OCI-LY3 (cell line): ENCODE data around the gene NOB1.
A peak's percentile ranks its signal among the peaks of the same experiment; 100 is the strongest.

Experiments
- H2AFZ ChIP-seq: fragments of 200-600, 300-600 bp; shearing (Covaris generic); 2 replicates; pipeline ENCODE4 v1.6.0; 2014; ENCODE audit warnings: antibody characterized with exemption, low read depth, low read length
- H3K27ac ChIP-seq: fragments of 200-600, 300-600 bp; sonication (generic); 2 replicates; pipeline ENCODE4 v1.5.1; 2014; ENCODE audit warnings: mild to moderate bottlenecking, low read length, moderate library complexity, mixed read lengths
- H3K27me3 ChIP-seq: fragments of 200-600, 300-600 bp; sonication (generic); 2 replicates; pipeline ENCODE4 v1.6.1; 2014; ENCODE audit warnings: low read depth, low read length, mixed read lengths
- H3K36me3 ChIP-seq: fragments of 200-600, 300-600 bp; sonication (generic); replicated peaks from 2 replicates; pipeline ENCODE3; 2014; ENCODE audit warnings: low read depth, low read length, mixed read lengths
- H3K4me1 ChIP-seq: fragments of 300-600, 200-600 bp; sonication (generic); 2 replicates; pipeline ENCODE4 v1.6.1; 2014; ENCODE audit warnings: low read length, mixed read lengths
- H3K4me2 ChIP-seq: fragments of 200-600, 300-600 bp; sonication (generic); 2 replicates; pipeline ENCODE4 v1.6.1; 2014; ENCODE audit warnings: low read length, mixed read lengths
- H3K4me3 ChIP-seq: fragments of 300-600, 200-600 bp; sonication (generic); 2 replicates; pipeline ENCODE4 v1.5.1; 2014; ENCODE audit warnings: antibody characterized with exemption, mild to moderate bottlenecking, low read length, moderate library complexity
- H3K79me2 ChIP-seq: fragments of 300-600, 200-600 bp; shearing (Covaris generic); 2 replicates; pipeline ENCODE4 v1.6.1; 2014; ENCODE audit warnings: mild to moderate bottlenecking, low read length, mixed read lengths
- H3K9ac ChIP-seq: fragments of 300-600, 200-600 bp; shearing (Covaris generic); 2 replicates; pipeline ENCODE4 v1.6.0; 2014; ENCODE audit warnings: mild to moderate bottlenecking, low read length, moderate library complexity
- H3K9me3 ChIP-seq: fragments of 200-600, 300-600 bp; shearing (Covaris generic); 2 replicates; pipeline ENCODE4 v1.6.1; 2014; ENCODE audit warnings: low read length, mixed read lengths; ENCODE audit not compliant: insufficient read depth
- H4K20me1 ChIP-seq: fragments of 200-600, 300-600 bp; sonication (generic); 2 replicates; pipeline ENCODE4 v1.6.1; 2016; ENCODE audit warnings: low read length, mixed read lengths; ENCODE audit not compliant: insufficient read depth
- EZH2phosphoT487 ChIP-seq: fragments of 200-600 bp; shearing (Covaris generic); IDR thresholded peaks from 2 replicates; pipeline ENCODE4 v1.6.1; 2018; ENCODE audit warnings: antibody characterized with exemption, mixed run types, low read depth
- TF ChIP-seq, protein P1 (sequence below): fragments of 200-600, 300-600 bp; sonication (generic); IDR thresholded peaks from 2 replicates; pipeline ENCODE4 v1.5.1; 2014; ENCODE audit warnings: antibody characterized with exemption, low read length, low read depth

NOB1 gene

DNA sequence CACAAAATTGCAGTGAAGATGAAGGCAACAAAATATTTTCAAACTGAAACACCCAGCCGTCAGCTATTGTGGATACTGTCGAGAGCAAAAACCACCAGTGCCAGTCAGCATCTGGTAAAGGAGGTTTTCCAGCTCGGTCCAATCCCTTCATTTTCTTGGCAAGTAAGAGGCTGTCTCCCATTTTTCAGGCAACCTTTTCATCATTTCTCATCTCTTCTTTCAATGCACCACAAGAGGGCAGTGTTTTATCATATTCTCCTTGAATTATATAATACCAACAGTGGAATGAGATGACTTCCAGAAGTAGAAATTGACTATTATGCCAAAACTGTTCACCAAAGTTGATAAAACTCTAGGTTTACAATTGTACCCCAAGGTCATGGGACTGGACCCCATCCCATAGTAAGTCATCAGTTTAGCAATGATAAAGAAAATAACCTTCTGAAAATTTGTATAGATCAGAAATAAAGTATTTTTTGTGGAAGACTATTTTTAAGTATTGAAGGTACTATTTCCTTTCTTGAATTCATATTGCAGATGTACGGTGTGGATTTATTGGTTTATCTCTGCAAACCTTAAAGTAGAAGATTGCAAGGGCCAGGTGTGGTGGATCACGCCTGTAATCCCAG, 45.2 kb downstream of the NOB1 start:
- Histone ChIP-seq H3K27ac (no peak overlapping the region), H3K4me3 (no peak overlapping the region), H3K36me3 (peaks cover 26% of the 10 kb centered on the region), H3K27me3 (no peaks in the 10 kb centered on the region), H3K9me3 (no peaks in the 10 kb centered on the region), H3K4me2 (no peak overlapping the region), H4K20me1 (no peaks in the 10 kb centered on the region), H3K4me1 (no peaks in the 10 kb centered on the region), H3K9ac (no peak overlapping the region), H3K79me2 (no peaks in the 10 kb centered on the region), H2AFZ (no peak overlapping the region)
- TF ChIP-seq, protein P1, sequence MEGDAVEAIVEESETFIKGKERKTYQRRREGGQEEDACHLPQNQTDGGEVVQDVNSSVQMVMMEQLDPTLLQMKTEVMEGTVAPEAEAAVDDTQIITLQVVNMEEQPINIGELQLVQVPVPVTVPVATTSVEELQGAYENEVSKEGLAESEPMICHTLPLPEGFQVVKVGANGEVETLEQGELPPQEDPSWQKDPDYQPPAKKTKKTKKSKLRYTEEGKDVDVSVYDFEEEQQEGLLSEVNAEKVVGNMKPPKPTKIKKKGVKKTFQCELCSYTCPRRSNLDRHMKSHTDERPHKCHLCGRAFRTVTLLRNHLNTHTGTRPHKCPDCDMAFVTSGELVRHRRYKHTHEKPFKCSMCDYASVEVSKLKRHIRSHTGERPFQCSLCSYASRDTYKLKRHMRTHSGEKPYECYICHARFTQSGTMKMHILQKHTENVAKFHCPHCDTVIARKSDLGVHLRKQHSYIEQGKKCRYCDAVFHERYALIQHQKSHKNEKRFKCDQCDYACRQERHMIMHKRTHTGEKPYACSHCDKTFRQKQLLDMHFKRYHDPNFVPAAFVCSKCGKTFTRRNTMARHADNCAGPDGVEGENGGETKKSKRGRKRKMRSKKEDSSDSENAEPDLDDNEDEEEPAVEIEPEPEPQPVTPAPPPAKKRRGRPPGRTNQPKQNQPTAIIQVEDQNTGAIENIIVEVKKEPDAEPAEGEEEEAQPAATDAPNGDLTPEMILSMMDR = peak; percentile 80
- no peak for TF ChIP-seq EZH2phosphoT487

- Histone ChIP-seq H3K27me3 (no peaks in the 10 kb centered on the region), H2AFZ (no peak overlapping the region), H3K79me2 (no peaks in the 10 kb centered on the region), H3K27ac (no peak overlapping the region), H3K4me2 (no peak overlapping the region), H3K9me3 (no peaks in the 10 kb centered on the region), H3K4me3 (no peak overlapping the region), H3K9ac (no peak overlapping the region), H3K36me3 (peaks cover 27% of the 10 kb centered on the region), H4K20me1 (no peaks in the 10 kb centered on the region), H3K4me1 (no peaks in the 10 kb centered on the region)
- TF ChIP-seq, protein P1 = no peak
- TF ChIP-seq EZH2phosphoT487 = no peak
Observed at GRCh38 chr16:69707920-69708683, 46.6 kb downstream of the NOB1 start.

GRCh38 chr16:69706975-69707340, 47.8 kb downstream of the NOB1 start:
- H2AFZ ChIP-seq = no peak overlapping the region
- no peaks in the 10 kb centered on the region for H3K9me3 ChIP-seq
- no peak for TF ChIP-seq EZH2phosphoT487
- TF ChIP-seq, protein P1 = no peak
- no peak overlapping the region for H3K27ac ChIP-seq
- no peaks in the 10 kb centered on the region for H4K20me1 ChIP-seq
- peaks cover 30% of the 10 kb centered on the region for H3K36me3 ChIP-seq
- no peak overlapping the region for H3K9ac ChIP-seq
- H3K4me1 ChIP-seq = no peaks in the 10 kb centered on the region
- no peak overlapping the region for H3K4me2 ChIP-seq
- H3K4me3 ChIP-seq = no peak overlapping the region
- H3K27me3 ChIP-seq = no peaks in the 10 kb centered on the region
- H3K79me2 ChIP-seq = no peaks in the 10 kb centered on the region

- H3K4me3 ChIP-seq = no peak overlapping the region
- H3K27ac ChIP-seq = no peak overlapping the region
- no peak overlapping the region for H2AFZ ChIP-seq
- H3K4me1 ChIP-seq = no peaks in the 10 kb centered on the region
- H3K79me2 ChIP-seq = no peaks in the 10 kb centered on the region
- no peak overlapping the region for H3K9ac ChIP-seq
- no peaks in the 10 kb centered on the region for H4K20me1 ChIP-seq
- H3K27me3 ChIP-seq = no peaks in the 10 kb centered on the region
- TF ChIP-seq EZH2phosphoT487 = no peak
- TF ChIP-seq, protein P1 = no peak
- H3K4me2 ChIP-seq = no peak overlapping the region
- H3K36me3 ChIP-seq = peaks cover 36% of the 10 kb centered on the region
- H3K9me3 ChIP-seq = no peaks in the 10 kb centered on the region
Observed at GRCh38 chr16:69706256-69706974, 48.3 kb downstream of the NOB1 start.
